GM12892 (cell line): ENCODE results near the gene AHRR.

Experiments used
- POLR2A ChIP-seq: IDR thresholded peaks from 2 replicates; pipeline ENCODE4 v1.6.1; 2011; ENCODE audit warnings: low read depth, low read length, control low read depth
- TAF1 ChIP-seq: IDR thresholded peaks from 2 replicates; pipeline ENCODE4 v1.6.1; 2011; ENCODE audit warnings: low read depth, mild to moderate bottlenecking, control low read depth, low read length, borderline replicate concordance

GRCh38 chr5:351084-351920, 29.8 kb downstream of the AHRR start:
- no peak for TF ChIP-seq POLR2A
- no peak for TF ChIP-seq TAF1
